Measurements from ENCODE around the gene GALK1. TPM values are rescaled to one million over a fixed set of nuclear protein-coding genes. Genes with fewer than 3 reads are reported as not detected.
A peak's percentile ranks its signal among the peaks of the same experiment; 100 is the strongest.

The GALK1 gene
- total RNA-seq, 1 experiment from 2014 or later, result 36.7 TPM

DNA sequence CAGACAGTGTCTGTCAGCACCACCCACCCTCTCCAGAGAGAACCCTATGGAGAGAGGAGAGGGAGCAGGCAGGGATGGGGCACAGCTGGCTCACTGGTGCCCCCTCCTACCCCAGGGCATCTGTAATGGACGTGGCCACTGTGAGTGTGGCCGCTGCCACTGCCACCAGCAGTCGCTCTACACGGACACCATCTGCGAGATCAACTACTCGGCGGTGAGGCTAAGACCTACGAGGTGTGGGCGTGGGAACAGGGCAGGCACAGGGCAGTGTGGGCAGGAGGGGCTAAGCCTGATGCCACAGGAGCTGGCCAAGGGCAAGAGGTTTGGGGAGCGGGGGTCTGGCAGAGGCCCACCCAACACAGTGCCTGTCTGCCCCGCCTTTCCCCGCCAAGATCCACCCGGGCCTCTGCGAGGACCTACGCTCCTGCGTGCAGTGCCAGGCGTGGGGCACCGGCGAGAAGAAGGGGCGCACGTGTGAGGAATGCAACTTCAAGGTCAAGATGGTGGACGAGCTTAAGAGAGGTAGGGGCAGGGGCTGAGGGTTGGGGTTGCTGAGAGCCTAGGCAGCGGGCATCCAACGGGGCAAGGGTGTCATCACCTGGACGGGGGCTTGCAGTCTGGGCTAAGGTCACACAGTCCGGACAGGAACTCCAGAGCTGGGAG is 28.7 kb downstream of the GALK1 start:
- H4K20me1 ChIP-seq (ENCODE audit: control insufficient read depth, insufficient read depth, insufficient read length), result no peaks in the 10 kb centered on the region
- H4K8ac ChIP-seq (replicated peaks; ENCODE audit: insufficient read length, low read depth, low read length), result no peak overlapping the region
- peak overlapping the region in 2 of 3 experiments; percentile 67 to 83; a peak in 2 of 7 replicates for H3K27ac Mint-ChIP-seq
- no peak overlapping the region for H3K4me2 ChIP-seq (ENCODE audit: insufficient read depth, insufficient read length, low read length)
- H2BK5ac ChIP-seq (ENCODE audit: insufficient read length, low read length), result no peak overlapping the region
- no peak overlapping the region for H3K4me3 Mint-ChIP-seq
- no peak overlapping the region for H3K56ac ChIP-seq (ENCODE audit: insufficient read length, low read depth, low read length)
- no peak overlapping the region for H2BK15ac ChIP-seq (ENCODE audit: low read depth, low read length)
- no peak overlapping the region for H3T11ph ChIP-seq (ENCODE audit: low read length)
- no peak overlapping the region for H2BK12ac ChIP-seq (ENCODE audit: insufficient read length, low read depth, low read length)
- peaks cover 7% of the 10 kb centered on the region in 2 experiments for H3K4me1 Mint-ChIP-seq
- H3K79me1 ChIP-seq (ENCODE audit: insufficient read depth, low read depth, low read length, poor library complexity, severe bottlenecking), result no peaks in the 10 kb centered on the region
- no peak overlapping the region for H2BK20ac ChIP-seq (ENCODE audit: low read depth, low read length, poor library complexity, severe bottlenecking)
- H3K27me3 ChIP-seq (ENCODE audit: insufficient read depth, low read length), result no peaks in the 10 kb centered on the region
- no peaks in the 10 kb centered on the region for H3K23me2 ChIP-seq (ENCODE audit: insufficient read length, low read depth, low read length, poor library complexity, severe bottlenecking)
- H3K27ac ChIP-seq (ENCODE audit: insufficient read length, low read depth, low read length), result no peak overlapping the region
- TF ChIP-seq, protein P1, sequence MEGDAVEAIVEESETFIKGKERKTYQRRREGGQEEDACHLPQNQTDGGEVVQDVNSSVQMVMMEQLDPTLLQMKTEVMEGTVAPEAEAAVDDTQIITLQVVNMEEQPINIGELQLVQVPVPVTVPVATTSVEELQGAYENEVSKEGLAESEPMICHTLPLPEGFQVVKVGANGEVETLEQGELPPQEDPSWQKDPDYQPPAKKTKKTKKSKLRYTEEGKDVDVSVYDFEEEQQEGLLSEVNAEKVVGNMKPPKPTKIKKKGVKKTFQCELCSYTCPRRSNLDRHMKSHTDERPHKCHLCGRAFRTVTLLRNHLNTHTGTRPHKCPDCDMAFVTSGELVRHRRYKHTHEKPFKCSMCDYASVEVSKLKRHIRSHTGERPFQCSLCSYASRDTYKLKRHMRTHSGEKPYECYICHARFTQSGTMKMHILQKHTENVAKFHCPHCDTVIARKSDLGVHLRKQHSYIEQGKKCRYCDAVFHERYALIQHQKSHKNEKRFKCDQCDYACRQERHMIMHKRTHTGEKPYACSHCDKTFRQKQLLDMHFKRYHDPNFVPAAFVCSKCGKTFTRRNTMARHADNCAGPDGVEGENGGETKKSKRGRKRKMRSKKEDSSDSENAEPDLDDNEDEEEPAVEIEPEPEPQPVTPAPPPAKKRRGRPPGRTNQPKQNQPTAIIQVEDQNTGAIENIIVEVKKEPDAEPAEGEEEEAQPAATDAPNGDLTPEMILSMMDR (conservative IDR thresholded peaks at IDR 0.05), result no peak
- H3K36me3 Mint-ChIP-seq (ENCODE audit: insufficient read depth in 1 of 3, low read depth in 3 of 3), result no peaks in the 10 kb centered on the region
- no peaks in the 10 kb centered on the region for H3K4me1 ChIP-seq (ENCODE audit: insufficient read depth, low read length)
- no peaks in the 10 kb centered on the region for H3K9me3 ChIP-seq (ENCODE audit: control insufficient read depth, low read depth, low read length)
- no peak overlapping the region for H2AK5ac ChIP-seq (ENCODE audit: insufficient read length, low read length)
- H3K79me2 ChIP-seq (ENCODE audit: insufficient read depth, low read length), result no peaks in the 10 kb centered on the region
- H4K5ac ChIP-seq (ENCODE audit: insufficient read length, low read depth, low read length), result no peak overlapping the region
- H3K14ac ChIP-seq (ENCODE audit: insufficient read depth, low read length), result no peak overlapping the region
- H3K9me3 Mint-ChIP-seq, result no peaks in the 10 kb centered on the region
- DNase-seq, result no peak
- no peak overlapping the region for H3K23ac ChIP-seq (ENCODE audit: insufficient read length, low read depth, low read length)
- H2BK120ac ChIP-seq (ENCODE audit: low read depth, low read length, poor library complexity, severe bottlenecking), result no peak overlapping the region
- no peak overlapping the region for H4K91ac ChIP-seq (ENCODE audit: insufficient read length, low read depth, low read length)
- no peak overlapping the region for H2AFZ ChIP-seq (ENCODE audit: low read length)
- H3K18ac ChIP-seq (ENCODE audit: insufficient read length, low read depth, low read length), result no peak overlapping the region
- H3K9ac ChIP-seq (ENCODE audit: extremely low read depth, insufficient read length, low read length), result no peak overlapping the region
- no CpG with 5 or more reads among the region's 26 CpGs for WGBS (ENCODE audit: extremely low coverage, insufficient read length, low lambda C conversion rate)
- H3K27me3 Mint-ChIP-seq (ENCODE audit: low read depth), result no peaks in the 10 kb centered on the region
- H3K4ac ChIP-seq (ENCODE audit: low read depth, low read length), result no peak overlapping the region
